ENCODE results near the gene RTP5. TPM values are rescaled to one million over a fixed set of nuclear protein-coding genes. Genes with fewer than 3 reads are reported as not detected.
A peak's percentile ranks its signal among the peaks of the same experiment; 100 is the strongest.

Gene RTP5
- total RNA-seq, 1 donor from 2014 or later: 0.08 TPM

- DNase-seq (ENCODE audit: low spot score): peak; percentile 75
- intact Hi-C loops (cut with DNase I): no loop called here
These were observed 26.8 kb upstream of the RTP5 start for GRCh38 chr2:241842620-241843211.

- DNase-seq (ENCODE audit: low spot score): peak; percentile 68
- intact Hi-C loops (cut with DNase I): no loop called here
These were observed 26.0 kb upstream of the RTP5 start for GRCh38 chr2:241843321-241844065.

DNA sequence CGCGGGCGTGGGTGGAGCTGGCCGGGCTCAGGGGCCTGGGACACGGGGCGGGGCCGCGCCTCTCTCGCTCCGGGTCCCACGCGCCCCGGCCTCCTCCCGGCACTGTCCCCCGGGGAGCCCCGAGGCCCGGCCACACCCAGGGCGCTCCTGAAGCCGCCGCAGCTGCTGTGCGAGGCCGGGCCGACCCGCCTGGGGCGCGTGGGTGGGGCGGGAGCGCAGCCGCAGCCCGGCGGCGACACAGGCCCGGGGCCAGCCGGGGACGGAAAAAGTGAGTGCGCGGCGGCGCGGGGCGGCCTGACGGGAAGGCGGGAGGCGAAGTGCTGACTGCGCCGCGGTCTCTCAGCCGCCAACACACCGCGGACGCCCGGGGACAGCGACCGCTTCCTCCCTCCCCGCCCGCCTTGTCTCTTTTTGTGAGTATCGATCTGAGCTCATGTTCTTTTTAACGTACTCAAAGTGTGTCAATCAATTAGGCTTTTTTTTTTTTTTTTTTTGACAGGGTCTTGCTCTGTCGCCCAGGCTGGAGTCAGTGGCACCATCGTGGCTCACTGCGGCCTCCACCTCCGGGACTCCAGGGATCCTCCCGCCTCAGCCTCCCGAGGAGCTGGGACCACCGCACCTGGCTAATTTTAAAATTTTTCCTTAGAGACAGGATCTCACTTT, 25.3 kb upstream of the RTP5 start:
- intact Hi-C loops (cut with DNase I): no loop called here
- peak; percentile 90 for DNase-seq (ENCODE audit: low spot score)

- DNase-seq (ENCODE audit: low spot score): peak; percentile 59
- intact Hi-C loops (cut with DNase I): no loop called here
These were observed 24.5 kb upstream of the RTP5 start for GRCh38 chr2:241844831-241845578.

DNA sequence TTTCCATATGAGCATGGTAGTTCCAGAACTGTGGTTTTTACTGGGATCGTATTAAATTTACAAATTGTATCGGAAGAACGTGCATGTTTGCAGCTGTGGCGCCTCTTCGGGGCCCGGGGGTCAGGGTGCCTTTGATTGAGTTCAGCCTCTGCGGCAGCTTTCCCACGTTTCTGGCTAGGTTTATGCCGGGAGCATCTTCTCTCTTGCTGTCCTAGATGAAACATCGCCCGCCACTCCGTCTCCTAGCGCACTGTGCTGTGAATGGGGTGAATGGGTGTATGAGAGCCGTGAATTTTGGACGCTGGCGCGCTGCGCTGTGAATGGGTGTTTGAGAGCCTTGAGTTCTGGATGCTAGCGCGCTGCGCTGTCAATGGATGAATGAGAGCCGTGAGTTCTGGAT, 23.1 kb upstream of the RTP5 start:
- DNase-seq (ENCODE audit: low spot score): peak; percentile 27
- intact Hi-C loops (cut with DNase I): no loop called here

DNA sequence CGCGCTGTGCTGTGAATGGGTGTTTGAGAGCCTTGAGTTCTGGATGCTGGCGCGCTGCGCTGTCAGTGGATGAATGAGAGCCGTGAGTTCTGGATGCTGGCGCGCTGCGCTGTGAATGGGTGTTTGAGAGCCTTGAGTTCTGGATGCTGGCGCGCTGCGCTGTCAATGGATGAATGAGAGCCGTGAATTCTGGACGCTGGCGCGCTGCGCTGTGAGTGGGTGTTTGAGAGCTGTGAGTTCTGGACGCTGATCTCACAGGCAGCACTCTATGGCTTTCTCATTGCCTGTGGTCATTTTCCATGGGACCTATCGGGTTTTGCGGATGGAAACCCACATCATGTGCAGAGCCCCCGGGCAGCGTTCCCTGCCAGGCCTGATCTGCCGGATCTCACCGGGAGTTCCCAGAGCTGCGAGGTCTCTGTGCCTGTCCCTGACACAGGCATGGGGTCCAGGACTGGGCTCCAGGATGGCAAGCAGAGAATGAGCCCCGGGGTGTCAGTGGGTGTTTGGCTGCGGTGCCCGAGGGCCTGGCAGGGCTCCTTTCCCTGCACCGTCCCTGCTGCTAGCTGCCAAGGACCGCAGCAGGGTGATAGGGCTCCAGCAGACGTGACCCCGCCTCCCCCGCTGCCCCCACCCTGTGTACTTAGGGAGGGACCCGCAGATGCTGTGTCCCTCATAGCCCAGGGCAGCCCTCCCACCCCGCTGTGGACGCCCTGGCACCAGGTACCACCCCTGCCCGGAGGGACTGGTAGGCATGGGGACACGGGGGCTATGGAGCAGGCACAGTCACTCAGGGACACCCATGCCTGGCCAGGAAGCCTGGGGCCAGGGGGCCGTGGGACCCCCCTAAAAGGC, 20.5 kb upstream of the RTP5 start:
- peak; percentile 74 for DNase-seq (ENCODE audit: low spot score)
- intact Hi-C loops (cut with DNase I): no loop called here

DNA sequence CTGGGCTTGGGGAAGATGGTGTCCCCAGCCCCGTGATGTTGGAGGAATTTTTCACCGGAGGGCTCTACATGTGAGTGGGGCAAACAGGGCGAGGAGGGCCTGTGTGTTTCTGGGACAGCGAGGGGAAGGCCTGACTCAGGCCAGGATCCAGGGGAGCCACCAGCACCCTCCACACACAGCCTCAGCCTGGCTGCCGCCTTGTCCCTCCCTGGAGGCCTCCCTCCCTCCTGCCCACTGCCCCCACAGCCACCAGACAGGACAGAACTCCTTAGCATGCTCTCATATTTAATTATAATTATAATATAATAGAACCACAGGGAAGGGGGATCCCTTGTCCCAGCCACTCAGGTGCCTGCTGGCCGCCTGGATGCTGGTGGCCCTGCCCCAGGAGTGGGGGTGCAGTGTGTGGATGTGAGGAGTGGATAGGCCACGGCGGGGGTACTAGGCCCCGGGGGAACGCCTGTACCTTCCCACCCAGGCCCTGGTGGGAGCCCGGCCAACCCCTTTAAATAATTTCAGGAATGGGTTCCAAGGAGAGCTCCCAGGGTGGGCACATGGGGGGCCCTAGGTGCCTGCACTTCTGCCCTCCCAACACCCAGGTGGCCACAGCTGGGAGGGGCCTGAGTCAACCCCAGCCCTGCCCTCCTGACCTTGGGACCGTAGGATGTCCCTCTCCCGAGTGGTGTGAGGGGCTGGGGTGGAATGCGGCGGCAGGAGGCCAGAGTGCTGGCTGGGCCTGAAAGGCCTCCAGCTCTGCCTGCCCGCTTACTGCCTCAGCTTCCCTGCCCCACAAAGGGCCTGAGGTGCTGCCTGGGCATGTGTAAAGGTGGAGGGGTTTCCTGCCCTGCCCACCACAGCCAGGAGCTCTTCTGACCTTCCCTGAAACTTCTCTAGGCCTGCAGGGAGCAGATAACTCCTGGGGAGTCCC, 19.6 kb upstream of the RTP5 start:
- intact Hi-C loops (cut with DNase I): no loop called here
- DNase-seq (ENCODE audit: low spot score): peak; percentile 62

DNA sequence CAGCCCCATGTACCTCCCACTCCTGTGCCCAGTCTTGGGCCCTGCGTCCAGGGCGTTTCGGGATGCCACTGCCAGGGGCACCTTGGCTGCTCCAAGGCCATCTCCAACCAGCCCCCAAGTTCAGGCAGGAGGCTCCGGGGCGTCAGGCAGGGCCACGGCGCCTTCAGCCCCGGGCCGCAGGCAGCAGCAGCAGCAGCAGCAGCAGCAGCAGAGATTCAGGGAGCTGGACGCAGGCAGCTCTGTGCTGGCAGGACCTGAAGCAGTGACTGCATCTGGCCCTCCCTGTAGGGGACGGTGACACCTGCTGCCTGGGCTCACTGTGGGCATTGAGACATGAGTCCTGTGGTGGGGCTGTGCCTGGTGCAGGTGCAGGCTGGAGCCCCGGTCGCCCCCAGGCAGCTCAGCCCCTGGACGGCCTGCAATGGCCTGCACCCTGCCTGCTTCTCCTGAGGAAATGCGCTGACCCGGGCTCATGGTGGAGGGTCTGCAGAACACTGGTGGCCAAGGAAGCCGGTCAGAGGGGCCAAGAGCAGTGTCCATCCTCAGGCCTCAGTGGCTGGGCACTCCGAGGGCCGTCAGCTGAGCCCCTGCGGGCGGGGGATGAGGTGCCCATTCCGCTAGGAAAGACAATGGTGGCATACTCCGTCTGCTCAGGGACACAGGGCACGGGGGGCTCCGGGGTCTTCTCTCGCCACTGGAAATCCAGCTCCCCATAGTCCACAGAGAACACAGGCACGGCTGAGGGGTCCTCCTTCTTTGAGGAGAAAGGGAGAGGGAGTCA, 18.8 kb upstream of the RTP5 start:
- intact Hi-C loops (cut with DNase I): no loop called here
- DNase-seq (ENCODE audit: low spot score): peak; percentile 73

DNA sequence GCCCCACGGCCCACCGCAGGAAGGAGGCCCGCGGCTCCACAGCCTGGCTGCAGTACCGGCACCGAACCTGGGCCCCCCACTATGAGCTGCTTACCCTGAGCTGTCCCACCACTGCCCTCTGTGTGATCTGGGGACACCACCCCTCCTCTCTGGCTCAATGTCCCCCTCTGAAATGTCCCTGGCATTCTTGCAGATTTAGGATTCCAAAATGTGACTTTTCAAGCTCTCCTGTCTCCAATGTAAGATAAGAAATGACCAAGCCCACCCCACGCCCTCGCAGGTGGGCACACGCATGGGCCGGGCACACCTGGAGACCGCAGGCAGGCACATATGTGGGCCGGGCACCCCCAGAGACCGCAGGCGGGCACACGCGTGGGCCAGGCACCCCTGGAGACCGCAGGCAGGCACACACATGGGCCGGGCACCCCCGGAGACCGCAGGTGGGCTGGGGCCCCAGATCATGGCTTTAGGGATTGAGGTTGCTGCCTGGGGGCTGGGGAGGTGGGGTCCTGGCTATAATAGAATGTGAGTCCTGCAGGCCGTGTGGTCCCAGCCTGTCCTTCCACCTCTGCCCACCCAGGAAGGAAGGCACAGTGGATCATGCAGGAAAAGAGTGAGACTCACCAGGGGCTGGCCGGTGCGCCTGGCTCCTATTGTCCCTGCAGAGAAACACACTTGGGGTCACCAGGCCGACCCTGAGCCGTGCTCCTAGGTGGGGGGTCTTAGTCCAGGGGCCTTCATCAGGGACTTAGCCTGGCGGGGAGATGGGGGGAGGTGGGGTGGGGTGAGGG, 18.0 kb upstream of the RTP5 start:
- intact Hi-C loops (cut with DNase I): no loop called here
- peak; percentile 35 for DNase-seq (ENCODE audit: low spot score)

DNA sequence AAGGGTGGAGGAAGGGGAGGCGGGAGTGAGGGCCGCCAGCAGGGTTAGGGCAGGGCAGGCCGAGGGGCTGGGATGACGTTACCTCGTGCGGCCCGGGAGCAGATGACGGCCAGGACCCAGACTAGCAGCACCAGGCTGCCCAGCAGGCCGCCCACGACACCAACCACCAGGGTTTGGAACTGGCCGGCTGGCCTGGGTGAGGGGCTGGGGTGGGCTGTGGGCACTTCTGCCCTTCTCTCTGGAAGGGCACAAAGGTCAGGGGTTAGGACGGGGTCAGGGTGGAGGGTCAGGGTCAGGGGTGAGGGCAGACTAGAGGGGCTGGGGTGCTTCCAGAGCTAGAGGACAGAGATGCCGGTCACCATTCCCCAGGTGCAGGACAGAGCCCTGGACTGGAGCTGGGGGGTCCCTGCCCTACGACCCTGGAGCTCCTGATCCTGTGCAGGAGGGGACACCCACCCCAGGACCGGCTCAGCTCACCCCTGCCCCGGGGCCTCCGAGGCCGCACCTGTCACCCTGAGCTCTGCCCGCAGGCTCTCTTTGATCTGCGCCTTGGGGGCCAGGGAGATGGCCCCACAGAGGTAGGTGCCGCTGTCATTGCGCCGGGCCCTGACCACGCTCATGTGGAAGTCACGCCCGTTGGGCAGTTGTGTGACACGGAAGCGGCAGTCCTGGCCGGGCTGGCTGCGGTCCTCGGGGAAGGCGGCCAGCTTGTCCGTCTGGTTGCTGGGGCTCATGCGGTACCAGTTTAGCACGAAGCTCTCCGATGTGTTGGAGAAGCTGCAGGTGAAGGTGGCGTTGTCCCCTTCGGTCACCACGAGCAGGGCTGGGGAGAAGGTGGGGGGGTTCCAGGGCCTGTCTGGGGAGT, 17.2 kb upstream of the RTP5 start:
- intact Hi-C loops (cut with DNase I): no loop called here
- DNase-seq (ENCODE audit: low spot score): peak; percentile 71

DNA sequence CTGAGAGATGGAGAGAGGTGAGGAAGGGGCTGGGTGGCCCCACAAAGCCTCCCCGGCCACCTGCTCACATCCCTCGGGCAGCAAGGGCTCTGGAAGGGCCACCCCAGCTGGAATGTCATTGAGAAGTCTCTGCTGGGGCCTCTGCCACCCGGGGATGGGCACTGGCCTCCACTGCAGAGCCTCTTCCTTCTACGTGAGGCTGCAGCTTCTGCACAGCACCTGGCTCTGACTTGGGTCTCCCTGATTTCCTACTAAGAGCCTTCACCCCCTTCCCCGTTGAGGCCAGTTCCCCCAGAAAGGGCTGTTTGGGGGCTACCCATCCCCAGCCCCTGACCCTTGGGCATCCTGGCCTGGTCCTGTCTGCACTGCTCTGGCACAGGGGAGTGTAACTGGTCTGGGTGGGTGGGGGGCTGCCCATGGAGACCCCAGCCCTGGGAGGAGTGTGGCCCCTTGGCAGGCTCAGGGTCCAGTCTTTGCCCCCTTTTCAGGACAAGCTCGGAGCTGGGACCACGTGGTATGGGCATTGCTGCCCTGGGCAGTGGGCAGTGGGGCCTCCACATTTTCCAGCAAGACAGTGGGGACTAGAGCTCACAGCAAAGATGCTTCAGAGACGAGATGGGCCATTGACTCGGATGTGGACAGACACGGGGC, 16.4 kb upstream of the RTP5 start:
- intact Hi-C loops (cut with DNase I): no loop called here

DNA sequence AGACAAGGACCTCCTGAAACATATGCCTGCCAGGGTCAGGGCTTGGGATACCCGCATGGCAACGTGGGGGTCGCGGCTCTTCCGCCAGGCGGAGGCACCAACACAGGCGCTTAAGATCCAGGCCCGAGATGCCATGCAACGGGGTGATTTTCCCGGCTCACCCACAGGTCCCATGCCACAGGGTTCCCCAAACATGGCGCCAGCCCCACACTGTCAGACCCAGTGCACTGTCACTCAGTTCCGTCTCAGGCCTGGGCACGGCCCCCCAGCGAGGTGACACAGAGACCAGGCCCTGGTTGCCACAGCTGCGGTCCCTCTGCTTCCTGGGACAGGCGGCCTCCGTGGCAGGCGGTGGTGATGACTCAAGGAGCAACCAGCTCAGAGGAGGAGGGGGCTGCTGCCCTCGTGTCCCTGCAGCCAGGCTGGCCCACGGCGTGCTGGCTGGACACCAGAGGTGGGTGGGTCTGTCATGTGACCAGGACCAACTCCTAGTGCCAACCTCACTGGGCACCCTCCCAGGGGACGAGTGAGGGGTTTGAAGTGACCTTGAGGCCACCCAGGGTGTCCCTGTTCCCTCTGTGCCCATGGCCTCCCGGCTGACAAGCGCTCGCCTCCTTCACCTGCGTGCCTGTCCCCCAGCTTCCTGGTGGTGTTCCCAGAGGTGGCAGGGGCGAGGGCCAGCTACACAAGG, 15.7 kb upstream of the RTP5 start:
- peak; percentile 78 for DNase-seq (ENCODE audit: low spot score)
- intact Hi-C loops (cut with DNase I): no loop called here

More for the DNA sequence above, 16.4 kb upstream of the RTP5 start:
- peak; percentile 60 for DNase-seq (ENCODE audit: low spot score)

DNA sequence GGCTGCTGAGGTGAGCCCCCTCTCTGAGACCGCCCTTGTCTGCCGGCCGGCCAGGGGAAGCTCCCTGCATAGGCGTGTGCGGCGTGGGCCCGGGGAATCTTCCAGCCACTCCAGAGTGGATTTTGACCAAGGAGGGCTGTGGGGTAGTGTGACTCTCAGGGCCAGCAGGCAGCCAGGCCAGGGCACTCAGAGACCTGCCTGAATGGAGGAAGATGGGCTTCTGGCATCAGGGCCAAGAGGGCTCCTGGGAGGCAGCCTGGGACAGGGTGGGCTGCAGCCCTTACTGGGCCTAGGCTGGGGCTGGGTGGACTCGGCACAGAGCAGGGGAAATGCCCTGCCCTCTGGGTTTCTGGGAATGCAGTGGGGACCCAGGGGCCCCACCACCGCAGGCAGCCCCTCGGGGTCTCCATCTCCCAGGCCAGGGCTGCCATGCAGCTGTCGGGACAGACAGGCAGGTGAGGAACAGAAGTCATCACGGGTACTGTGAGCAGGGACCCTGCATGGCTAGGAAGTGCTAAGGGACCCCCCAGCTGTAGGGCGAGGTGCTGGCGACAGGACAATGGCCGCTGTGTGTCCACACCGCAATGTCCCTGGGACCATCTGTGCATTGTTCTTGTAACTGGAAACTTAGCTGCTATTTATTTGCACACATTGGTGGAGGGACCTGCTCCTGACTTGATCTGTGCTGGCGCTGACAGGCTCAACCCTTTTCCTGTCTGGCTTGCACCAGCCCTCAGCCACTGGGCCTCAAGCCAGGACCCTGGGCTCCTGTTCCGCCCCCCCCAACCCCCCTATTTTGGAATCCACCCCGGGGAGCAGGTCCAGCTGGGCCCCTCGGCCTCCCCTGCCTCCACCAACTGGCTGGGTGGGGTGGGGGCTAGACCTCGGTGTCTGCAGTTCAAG, 14.9 kb upstream of the RTP5 start:
- intact Hi-C loops (cut with DNase I): no loop called here
- DNase-seq (ENCODE audit: low spot score): peak; percentile 72
